ENCODE data around the gene SLC16A3.

Gene SLC16A3

GRCh38 chr17:82266142-82266541, 37.3 kb downstream of the SLC16A3 start:
- no peak for DNase-seq (ENCODE audit: low spot score)

GRCh38 chr17:82267575-82268379, 38.9 kb downstream of the SLC16A3 start:
- no peak for DNase-seq (ENCODE audit: low spot score)
- no peak for TF ChIP-seq CTCF (IDR thresholded peaks at IDR 0.05; ENCODE audit: extremely low read depth, missing control alignments)

More at GRCh38 chr17:82266142-82266541, 37.3 kb downstream of the SLC16A3 start:
- no peak for TF ChIP-seq CTCF (IDR thresholded peaks at IDR 0.05; ENCODE audit: extremely low read depth, missing control alignments)

- TF ChIP-seq CTCF (IDR thresholded peaks at IDR 0.05; ENCODE audit: extremely low read depth, missing control alignments): no peak
- no peak for DNase-seq (ENCODE audit: low spot score)
Measured at GRCh38 chr17:82269138-82269881, 40.5 kb downstream of the SLC16A3 start.

- no peak for TF ChIP-seq CTCF (IDR thresholded peaks at IDR 0.05; ENCODE audit: extremely low read depth, missing control alignments)
Measured at GRCh38 chr17:82269882-82270500, 41.1 kb downstream of the SLC16A3 start.

GRCh38 chr17:82270651-82271050, 41.8 kb downstream of the SLC16A3 start:
- no peak for TF ChIP-seq CTCF (IDR thresholded peaks at IDR 0.05; ENCODE audit: extremely low read depth, missing control alignments)
- DNase-seq (ENCODE audit: low spot score): no peak

More at GRCh38 chr17:82269882-82270500, 41.1 kb downstream of the SLC16A3 start:
- no peak for DNase-seq (ENCODE audit: low spot score)

- no peak for DNase-seq (ENCODE audit: low spot score)
- no peak for TF ChIP-seq CTCF (IDR thresholded peaks at IDR 0.05; ENCODE audit: extremely low read depth, missing control alignments)
Measured at GRCh38 chr17:82271401-82271800, 42.6 kb downstream of the SLC16A3 start.

Data from GM20000 (cell line).